ENCODE results near the gene FBXO31. TPM values are rescaled to one million over a fixed set of nuclear protein-coding genes. Genes with fewer than 3 reads are reported as not detected.

Gene FBXO31
- total RNA-seq, 2 experiments from 2014 or later: 35.7 to 38.9 TPM

- no peaks in the 10 kb centered on the region for H3K9me3 Mint-ChIP-seq
- H3K27ac ChIP-seq (ENCODE audit: low read depth in 1 of 2, low read length in 2 of 2): no peak overlapping the region
- H3K27me3 Mint-ChIP-seq: no peaks in the 10 kb centered on the region
- no peaks in the 10 kb centered on the region for H3K4me1 ChIP-seq (ENCODE audit: insufficient read depth, low read length)
- no peaks in the 10 kb centered on the region for H3K9me3 ChIP-seq (ENCODE audit: control insufficient read depth in 1 of 2, insufficient read depth in 1 of 2, low read length in 2 of 2)
- DNase-seq: no peak
- intact Hi-C loops (cut with DNase I, micrococcal nuclease): no loop called here
- H3K36me3 Mint-ChIP-seq (ENCODE audit: low read depth): peaks cover 65% of the 10 kb centered on the region
- H3K4me3 Mint-ChIP-seq: no peak overlapping the region
- TF ChIP-seq CTCF (IDR thresholded peaks at IDR 0.05): no peak
- CTCF ChIA-PET: no interaction called here
- H3K27ac Mint-ChIP-seq: no peak overlapping the region
- peaks cover 69% of the 10 kb centered on the region for H3K36me3 ChIP-seq (ENCODE audit: insufficient read depth, low read length)
- POLR2A ChIA-PET: no interaction called here
- no peaks in the 10 kb centered on the region for H3K27me3 ChIP-seq (ENCODE audit: control insufficient read depth in 1 of 2, insufficient read depth in 2 of 2, low read length in 2 of 2)
- H3K4me3 ChIP-seq (ENCODE audit: low read length): no peak overlapping the region
- no peak for ATAC-seq (ENCODE audit: poor library complexity)
- H3K4me1 Mint-ChIP-seq (ENCODE audit: low read depth): peaks cover 8% of the 10 kb centered on the region
These were observed 49.8 kb downstream of the FBXO31 start for GRCh38 chr16:87333581-87334331.

GRCh38 chr16:87333101-87333500 is 50.5 kb downstream of the FBXO31 start:
- no peaks in the 10 kb centered on the region for H3K27me3 ChIP-seq (ENCODE audit: control insufficient read depth in 1 of 2, insufficient read depth in 2 of 2, low read length in 2 of 2)
- Mint-ChIP-seq H3K9me3 (no peaks in the 10 kb centered on the region), H3K27ac (no peak overlapping the region), H3K4me1 (ENCODE audit: low read depth) (peaks cover 8% of the 10 kb centered on the region), H3K36me3 (ENCODE audit: low read depth) (peaks cover 65% of the 10 kb centered on the region), H3K27me3 (no peaks in the 10 kb centered on the region), H3K4me3 (no peak overlapping the region)
- no peak for TF ChIP-seq CTCF (IDR thresholded peaks at IDR 0.05)
- ChIA-PET POLR2A (no interaction called here), CTCF (no interaction called here)
- no peak for ATAC-seq (ENCODE audit: poor library complexity)
- no peak overlapping the region for H3K27ac ChIP-seq (ENCODE audit: low read depth in 1 of 2, low read length in 2 of 2)
- no peaks in the 10 kb centered on the region for H3K9me3 ChIP-seq (ENCODE audit: control insufficient read depth in 1 of 2, insufficient read depth in 1 of 2, low read length in 2 of 2)
- no peaks in the 10 kb centered on the region for H3K4me1 ChIP-seq (ENCODE audit: insufficient read depth, low read length)
- intact Hi-C loops (cut with DNase I, micrococcal nuclease): no loop called here
- peaks cover 70% of the 10 kb centered on the region for H3K36me3 ChIP-seq (ENCODE audit: insufficient read depth, low read length)
- DNase-seq: no peak
- H3K4me3 ChIP-seq (ENCODE audit: low read length): no peak overlapping the region

GRCh38 chr16:87332150-87332549 is 51.4 kb downstream of the FBXO31 start:
- no peaks in the 10 kb centered on the region for H3K27me3 ChIP-seq (ENCODE audit: control insufficient read depth in 1 of 2, insufficient read depth in 2 of 2, low read length in 2 of 2)
- CTCF ChIA-PET: no interaction called here
- no peaks in the 10 kb centered on the region for H3K4me1 ChIP-seq (ENCODE audit: insufficient read depth, low read length)
- H3K4me1 Mint-ChIP-seq (ENCODE audit: low read depth): peaks cover 5% of the 10 kb centered on the region
- H3K36me3 ChIP-seq (ENCODE audit: insufficient read depth, low read length): peaks cover 71% of the 10 kb centered on the region
- intact Hi-C loops (cut with DNase I, micrococcal nuclease): no loop called here
- H3K4me3 Mint-ChIP-seq: no peak overlapping the region
- no peaks in the 10 kb centered on the region for H3K9me3 ChIP-seq (ENCODE audit: control insufficient read depth in 1 of 2, insufficient read depth in 1 of 2, low read length in 2 of 2)
- TF ChIP-seq CTCF (IDR thresholded peaks at IDR 0.05): no peak
- H3K36me3 Mint-ChIP-seq (ENCODE audit: low read depth): peaks cover 56% of the 10 kb centered on the region
- no peak for ATAC-seq (ENCODE audit: poor library complexity)
- POLR2A ChIA-PET: no interaction called here
- no peak overlapping the region for H3K4me3 ChIP-seq (ENCODE audit: low read length)
- H3K9me3 Mint-ChIP-seq: no peaks in the 10 kb centered on the region
- H3K27ac ChIP-seq (ENCODE audit: low read depth in 1 of 2, low read length in 2 of 2): no peak overlapping the region
- no peaks in the 10 kb centered on the region for H3K27me3 Mint-ChIP-seq
- DNase-seq: no peak
- H3K27ac Mint-ChIP-seq: no peak overlapping the region

Measured in CD4-positive, alpha-beta T cell (primary cell).